CD4-positive, alpha-beta T cell treated with Interleukin-6 for 4 hours (primary cell): ENCODE data around the gene PHRF1.
A peak's percentile ranks its signal among the peaks of the same experiment; 100 is the strongest.

Source experiments
- DNase-seq: peaks from one replicate; pipeline ENCODE4 v3.0.0-alpha.2; 2020; ENCODE audit warnings: mixed read lengths

PHRF1 gene

GRCh38 chr11:575313-575995 is 816 bp upstream of the PHRF1 start:
- DNase-seq = no peak

- DNase-seq = no peak
Measured at GRCh38 chr11:576811-577610, 741 bp downstream of the PHRF1 start.

- DNase-seq = no peak
Measured at GRCh38 chr11:577611-577894, 1.3 kb downstream of the PHRF1 start.

GRCh38 chr11:578276-579035 is 2.2 kb downstream of the PHRF1 start:
- no peak for DNase-seq

GRCh38 chr11:579830-580601 is 3.7 kb downstream of the PHRF1 start:
- no peak for DNase-seq

- no peak for DNase-seq
Measured at GRCh38 chr11:581342-581741, 5.1 kb downstream of the PHRF1 start.

- no peak for DNase-seq
Measured at GRCh38 chr11:581752-582151, 5.5 kb downstream of the PHRF1 start.

GRCh38 chr11:584287-584686 is 8.0 kb downstream of the PHRF1 start:
- no peak for DNase-seq

- DNase-seq = no peak
Measured at GRCh38 chr11:586376-587316, 10.4 kb downstream of the PHRF1 start.

GRCh38 chr11:587546-587945 is 11.3 kb downstream of the PHRF1 start:
- no peak for DNase-seq

GRCh38 chr11:587978-588380 is 11.7 kb downstream of the PHRF1 start:
- DNase-seq = peak; percentile 78

- DNase-seq = no peak
Measured at GRCh38 chr11:589798-590197, 13.5 kb downstream of the PHRF1 start.

GRCh38 chr11:590997-591396 is 14.7 kb downstream of the PHRF1 start:
- DNase-seq = no peak

GRCh38 chr11:592501-592900 is 16.2 kb downstream of the PHRF1 start:
- no peak for DNase-seq

GRCh38 chr11:592918-593317 is 16.6 kb downstream of the PHRF1 start:
- no peak for DNase-seq

- no peak for DNase-seq
Measured at GRCh38 chr11:593347-593746, 17.1 kb downstream of the PHRF1 start.

- no peak for DNase-seq
Measured at GRCh38 chr11:595400-595799, 19.1 kb downstream of the PHRF1 start.

- DNase-seq = no peak
Measured at GRCh38 chr11:596374-596773, 20.1 kb downstream of the PHRF1 start.

GRCh38 chr11:597166-597725 is 21.0 kb downstream of the PHRF1 start:
- DNase-seq = no peak

- no peak for DNase-seq
Measured at GRCh38 chr11:598005-598680, 21.9 kb downstream of the PHRF1 start.
